G401 (cell line): ENCODE data around the gene TMEM120B. TPM values are rescaled to one million over a fixed set of nuclear protein-coding genes. Genes with fewer than 3 reads are reported as not detected.

Source experiments
- DNase-seq: peaks from one replicate; pipeline ENCODE4 v3.0.0-alpha.2; 2015; ENCODE audit warnings: low spot score
- in situ Hi-C: cut with HindIII; loops from 2 replicates; pipeline ENCODE4 v1.10.0; 2016; ENCODE audit warnings: low sequenced_read_pairs, mixed read lengths
- total RNA-seq: library from RNA; depleted of rRNA; stranded (reverse); fragments of >200 nt; shearing (Covaris generic); gene quantifications from 2 replicates; pipeline ENCODE4 v1.2.3, GENCODE V29; 2014

The TMEM120B gene
- total RNA-seq, 1 experiment from 2014 or later: 27.9 TPM

DNA sequence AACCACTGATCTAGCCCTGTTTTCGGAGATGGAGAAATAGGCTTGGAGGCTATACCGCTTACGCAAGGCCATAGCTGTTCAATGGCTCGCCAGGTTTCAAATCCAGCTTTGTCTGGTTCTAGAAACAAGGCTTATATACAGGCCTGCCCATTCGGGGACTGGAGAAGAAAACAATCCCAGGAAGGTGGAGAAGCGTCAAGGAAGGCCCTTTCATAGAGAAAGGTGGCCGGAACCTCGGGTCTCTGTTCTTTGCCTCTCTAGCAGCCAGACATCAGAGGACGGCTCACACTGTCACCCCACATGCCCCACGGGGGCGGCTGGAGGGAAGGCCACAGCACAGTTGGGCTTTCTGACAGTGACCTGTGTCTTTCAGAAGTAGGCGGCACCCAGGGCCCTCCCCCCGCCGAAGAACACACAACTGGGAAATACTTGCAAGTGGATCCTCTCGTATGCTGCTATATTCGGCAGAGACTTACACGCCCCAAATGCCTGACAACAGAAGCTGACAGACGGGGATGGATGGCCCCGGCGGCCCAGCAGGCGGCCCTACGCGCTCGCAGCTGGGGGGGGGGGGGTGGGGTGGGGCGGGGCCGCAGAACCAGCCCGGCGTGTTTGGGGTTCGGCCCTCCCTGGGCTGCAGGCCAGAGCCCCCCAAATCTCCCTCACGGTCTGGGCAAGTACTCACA, 86.7 kb downstream of the TMEM120B start:
- in situ Hi-C loops: no loop called here
- peak; percentile 77 for DNase-seq

DNA sequence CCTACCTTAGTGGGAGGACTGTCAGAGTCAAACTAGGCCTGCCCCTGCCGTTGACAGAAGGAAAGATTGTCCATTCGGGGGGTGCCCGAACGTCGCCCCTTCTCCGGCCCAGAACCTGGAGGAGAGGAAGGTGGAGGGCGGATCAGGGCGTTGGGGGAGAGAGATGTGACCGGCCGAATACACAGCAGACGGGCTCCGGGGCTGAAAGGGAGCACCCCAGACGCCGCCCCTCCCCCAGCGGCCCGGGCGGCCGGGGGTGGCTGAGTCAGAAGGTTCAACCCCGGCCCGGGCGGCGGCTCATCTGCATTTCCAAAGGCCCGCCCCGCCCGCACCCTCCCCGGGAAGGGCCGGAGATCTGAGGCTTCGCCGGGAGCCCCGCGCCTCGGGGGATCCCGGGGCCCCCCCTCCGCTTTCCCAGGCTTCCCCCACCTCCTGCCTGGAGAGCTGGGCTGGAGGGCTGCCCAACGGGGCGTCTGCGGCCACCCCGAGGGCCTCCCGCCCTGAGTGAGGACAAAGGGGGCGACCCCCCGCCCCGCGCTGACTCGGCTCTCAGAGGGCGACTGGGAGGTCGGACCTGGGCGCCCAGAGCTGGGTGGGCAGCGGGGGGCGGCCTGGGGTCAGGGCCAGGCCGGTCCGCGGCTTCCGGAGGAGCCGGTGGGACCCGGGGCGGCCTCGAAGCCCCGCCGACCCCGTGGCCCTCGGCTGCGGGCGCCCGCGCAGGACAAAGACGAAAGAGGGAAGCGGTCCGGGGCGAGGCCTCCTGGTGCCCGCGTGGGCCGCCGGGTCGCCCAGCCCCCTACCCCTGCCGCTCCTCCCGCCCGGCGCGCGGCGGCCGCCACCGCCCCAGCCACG, 87.5 kb downstream of the TMEM120B start:
- in situ Hi-C loops: no loop called here
- peak; percentile 55 for DNase-seq

DNA sequence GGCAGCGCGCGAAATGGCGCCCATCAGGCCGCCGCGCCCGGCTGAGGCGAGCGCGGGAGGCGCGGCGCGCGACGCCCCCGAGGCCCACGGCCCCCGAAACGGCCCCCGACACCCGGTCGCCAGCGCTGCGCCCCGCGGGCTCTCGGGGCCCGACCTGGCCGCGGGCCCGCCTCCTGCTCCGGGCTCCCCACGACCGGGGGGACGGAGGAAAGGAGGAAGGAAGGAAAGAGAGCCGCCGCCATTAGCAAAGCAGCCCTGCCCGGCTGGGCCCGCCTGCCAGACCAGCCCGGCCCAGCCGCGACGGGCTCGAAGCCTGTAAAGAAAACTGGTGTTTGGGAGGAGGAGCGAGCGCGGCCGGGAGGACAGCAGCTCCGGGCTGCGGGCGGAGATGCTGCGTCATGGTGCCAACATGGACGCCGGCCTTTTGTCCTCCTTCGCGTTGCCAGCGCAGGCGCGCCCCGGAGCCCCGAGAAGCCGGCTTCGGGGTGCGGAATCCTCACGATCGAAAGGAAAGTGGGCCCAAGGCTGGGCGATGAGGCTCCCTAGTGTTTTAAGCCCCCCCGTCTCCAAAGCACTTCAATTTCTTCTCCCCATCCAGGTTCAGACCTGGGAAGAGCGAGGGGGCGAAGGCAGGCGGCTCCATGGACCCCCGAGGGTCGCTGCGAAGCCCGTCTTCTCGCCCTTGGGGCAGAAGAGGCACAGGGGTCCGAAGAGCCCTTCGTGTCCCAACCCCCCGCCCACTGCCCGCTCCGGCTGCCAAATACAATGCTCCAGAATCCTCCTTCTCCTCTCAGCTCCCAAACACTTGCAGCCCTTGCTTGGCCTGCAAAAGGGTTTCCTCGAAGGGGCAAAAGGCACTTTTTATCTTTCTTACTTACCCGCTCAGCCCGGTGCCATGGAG, 88.4 kb downstream of the TMEM120B start:
- peak; percentile 82 for DNase-seq
- in situ Hi-C loops: no loop called here

DNA sequence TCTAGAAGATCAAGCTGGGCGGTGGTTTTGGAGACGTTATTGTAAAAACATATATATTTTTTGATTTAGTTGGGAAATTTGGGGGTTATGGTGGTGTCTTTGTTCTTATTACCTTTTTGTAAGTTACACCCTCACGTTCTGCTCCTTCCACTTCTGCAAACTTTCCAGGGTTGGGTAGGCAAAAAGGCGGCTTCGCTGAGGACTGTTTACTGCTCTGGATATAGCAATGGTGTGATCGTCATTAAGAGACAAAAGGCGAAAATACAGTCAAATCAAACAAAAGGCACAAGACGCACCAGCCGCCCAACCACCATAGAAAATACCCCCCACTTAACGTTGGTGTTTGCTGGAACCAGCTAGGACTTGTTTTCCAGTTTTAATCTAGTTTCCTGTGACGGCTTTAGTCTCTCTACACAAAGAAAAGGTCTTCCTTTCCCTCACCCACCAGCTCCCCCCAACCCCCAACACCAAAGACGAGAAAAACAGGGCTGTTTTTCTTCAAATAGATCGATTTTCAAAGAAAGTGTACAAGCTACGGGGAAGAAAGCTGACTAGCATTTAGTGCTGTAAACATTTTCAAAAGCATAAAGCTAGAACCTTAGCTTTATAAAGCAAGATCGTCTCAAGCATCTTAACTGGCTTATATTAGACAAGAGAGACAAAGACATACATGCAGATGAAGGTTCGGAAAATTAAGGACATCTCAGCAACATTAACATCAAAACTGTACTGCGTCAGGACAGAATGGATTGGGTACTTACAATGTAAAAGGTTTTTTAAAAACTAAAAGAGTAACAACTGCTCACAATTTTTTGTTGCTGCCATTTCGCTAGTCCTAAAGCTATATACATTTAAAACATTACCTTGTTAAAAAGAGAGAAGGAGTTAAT, 89.3 kb downstream of the TMEM120B start:
- in situ Hi-C loops: no loop called here
- peak; percentile 58 for DNase-seq

DNA sequence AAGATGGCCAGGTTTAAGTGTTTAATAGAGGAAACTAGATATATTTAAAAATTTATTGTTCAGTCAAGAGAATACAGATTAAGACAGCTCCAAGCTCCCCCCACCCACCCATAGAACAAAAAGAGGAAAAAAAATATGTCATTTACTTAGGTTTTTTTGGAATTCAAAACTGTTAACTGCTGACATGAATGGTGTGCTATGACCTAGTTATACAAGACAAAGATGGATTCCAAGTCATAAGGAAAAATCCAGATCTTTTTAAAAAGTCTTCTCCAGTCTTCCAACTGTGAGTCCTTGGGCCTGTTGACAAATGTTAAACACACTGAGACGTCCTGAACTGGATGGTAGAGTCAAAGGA, 89.9 kb downstream of the TMEM120B start:
- in situ Hi-C loops: no loop called here
- DNase-seq: no peak

DNA sequence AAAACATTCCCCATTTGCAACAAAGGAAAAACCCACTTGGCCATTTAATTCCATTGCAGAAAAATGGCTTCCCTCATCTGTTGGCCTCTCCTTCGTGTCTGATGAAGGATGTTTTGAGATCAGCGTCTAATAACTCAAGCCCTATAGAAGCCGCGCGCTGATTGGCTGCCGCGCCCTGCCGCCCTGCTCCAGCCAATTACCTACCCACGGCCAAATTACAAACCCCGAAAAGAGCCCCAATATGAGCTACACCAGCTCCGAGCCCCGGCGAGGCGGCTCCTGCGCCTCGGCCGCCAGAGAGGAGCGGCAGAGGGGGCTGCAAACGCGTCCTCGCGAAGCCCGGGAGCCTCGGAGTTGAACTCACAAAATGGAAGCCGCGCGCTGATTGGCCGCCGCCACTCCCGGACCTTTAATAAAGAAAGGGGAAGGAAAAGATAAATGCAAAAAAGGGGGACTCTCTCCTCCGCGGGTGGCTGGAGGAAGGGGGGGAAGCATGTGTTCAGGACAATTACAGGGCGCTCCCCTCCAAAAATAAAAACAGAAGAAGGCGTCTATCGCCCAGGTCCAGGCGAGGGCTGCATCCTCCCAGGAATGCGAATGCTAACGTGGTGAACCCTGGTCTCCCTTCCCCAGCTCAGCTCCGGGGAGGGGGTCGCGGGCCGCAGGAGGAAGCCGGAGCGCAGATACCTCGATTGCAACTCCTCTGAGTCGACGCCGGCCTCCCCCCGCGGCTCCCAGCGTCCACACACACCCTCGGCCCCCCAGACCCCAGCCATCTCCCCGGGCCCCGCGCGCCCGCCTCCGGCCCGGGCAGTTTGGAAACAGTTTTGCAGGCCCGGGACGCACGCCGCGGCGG, 90.5 kb downstream of the TMEM120B start:
- peak; percentile 98 for DNase-seq
- in situ Hi-C loops: no loop called here

DNA sequence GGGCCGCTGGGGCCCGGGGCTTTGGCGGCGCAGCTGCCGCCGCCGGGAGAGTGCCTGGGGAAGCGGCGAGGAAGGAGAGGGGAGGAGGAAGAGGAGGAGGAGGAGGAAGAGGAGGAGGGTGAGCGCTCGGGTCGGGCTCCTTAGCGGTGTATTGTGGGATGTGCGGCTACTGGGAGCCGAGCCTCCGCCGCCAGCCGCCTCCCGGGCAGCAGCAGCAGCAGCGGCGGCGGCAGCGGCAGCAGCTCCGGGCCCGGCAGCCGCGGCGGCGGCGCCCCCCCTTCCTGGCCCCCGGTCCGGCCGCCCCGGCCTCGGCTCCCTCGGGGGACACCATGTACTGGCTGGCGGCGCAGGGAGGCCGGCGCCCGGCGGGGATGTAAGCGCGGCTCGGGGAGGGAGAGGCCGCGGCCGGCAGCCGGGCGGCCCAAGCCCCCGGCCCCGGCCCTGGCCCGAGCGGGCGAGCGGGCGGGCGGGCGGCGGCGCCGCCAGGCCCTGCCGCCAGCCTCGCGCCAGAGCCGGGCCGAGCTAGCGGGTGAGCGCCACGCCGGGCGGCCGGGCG, 91.4 kb downstream of the TMEM120B start, which contains the start of gene SETD1B:
Gene SETD1B (plus strand): TSS at position 149 of the 556 bp plus-strand sequence. CDS start 729 bp downstream, outside the sequence.
- in situ Hi-C loops: no loop called here
- peak; percentile 65 for DNase-seq

DNA sequence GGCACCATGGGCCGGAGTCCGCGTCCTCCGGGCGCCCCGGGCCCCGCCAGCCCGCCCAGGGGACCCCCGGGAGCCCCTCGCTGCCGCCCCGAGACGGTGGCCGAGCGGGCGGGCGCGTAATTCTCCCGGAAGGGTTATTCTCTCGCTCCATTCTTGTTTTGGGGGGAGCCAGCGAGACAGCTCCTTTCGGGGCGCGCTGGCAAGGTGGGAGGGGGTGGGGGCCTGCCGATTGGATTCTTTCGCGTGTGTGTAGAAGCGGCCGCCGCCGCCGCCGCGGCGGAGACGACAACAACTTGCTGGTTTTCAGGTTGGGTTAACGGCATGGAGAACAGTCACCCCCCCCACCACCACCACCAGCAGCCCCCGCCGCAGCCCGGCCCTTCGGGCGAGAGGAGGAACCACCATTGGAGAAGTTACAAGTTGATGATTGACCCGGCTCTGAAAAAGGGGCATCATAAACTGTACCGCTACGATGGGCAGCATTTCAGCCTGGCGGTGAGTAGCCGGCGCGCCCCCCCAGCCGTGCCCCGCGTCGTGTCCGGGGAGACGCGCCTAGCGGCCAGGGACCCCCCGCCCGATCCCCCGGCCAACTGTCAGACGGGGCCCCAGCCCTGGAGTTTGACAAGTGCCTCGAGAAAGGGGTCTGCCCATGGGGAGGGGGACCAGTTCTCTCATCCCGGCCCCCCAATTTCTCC, 92.0 kb downstream of the TMEM120B start:
- peak; percentile 44 for DNase-seq
- in situ Hi-C loops: no loop called here

DNA sequence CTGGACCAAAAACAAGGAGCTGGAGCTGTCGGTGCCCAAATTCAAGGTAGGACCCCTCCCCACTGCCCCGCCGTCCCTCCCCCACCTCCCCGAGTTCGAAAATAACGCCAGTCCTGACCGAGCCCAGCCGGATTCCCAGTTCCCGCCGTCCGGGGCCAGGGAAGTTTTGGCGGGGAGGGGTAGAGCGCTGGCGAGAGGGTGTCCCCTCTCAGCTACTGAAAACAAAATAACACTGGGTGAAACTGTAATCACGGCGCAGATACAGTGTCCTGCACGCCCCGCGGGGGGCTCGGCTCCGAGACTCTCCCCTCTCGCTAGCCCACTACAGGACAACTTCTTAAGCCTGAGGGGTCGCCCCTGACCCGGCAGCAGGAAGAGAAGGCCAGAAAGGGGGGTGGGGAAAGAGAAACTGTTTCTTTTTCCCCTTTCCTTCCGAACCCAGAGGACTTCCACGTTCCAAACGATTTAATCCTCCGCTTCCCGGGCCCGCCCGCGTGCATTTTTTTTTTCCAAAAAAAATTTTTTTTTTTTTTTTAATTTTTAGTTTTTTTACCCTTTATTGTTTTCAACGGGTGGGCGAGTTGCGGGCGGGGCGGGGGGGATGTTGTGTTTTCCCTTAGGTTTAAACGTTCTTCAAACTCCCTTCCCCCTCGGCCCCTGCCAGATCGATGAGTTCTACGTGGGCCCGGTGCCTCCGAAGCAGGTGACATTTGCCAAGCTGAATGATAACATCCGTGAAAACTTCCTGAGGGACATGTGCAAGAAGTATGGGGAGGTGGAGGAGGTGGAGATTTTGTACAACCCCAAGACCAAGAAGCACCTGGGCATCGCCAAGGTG, 92.8 kb downstream of the TMEM120B start:
- peak; percentile 23 for DNase-seq
- in situ Hi-C loops: no loop called here

DNA sequence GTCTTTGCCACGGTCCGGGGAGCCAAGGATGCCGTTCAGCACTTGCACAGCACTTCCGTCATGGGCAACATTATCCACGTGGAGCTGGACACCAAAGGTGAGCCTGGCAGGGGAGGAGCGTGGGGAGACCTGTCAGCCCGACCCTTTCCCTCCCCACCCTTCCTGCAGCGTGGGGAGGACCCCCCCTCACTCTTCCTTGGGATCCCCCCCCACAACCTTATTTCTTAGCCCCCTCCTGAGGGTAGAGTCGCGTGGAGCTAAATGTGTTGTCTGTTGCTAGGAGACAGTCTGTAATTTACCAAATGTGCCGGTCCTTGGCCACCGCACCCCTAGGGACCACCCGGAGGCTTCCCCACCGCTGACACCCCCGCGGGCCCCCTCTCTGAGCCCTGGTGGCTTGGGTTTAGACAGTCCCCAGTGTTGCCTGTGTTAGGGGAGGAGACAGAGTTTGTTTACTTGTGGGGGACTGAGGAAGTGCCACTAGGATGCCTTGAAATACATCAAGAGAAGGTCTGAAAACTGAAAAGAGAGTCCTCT, 93.5 kb downstream of the TMEM120B start:
- in situ Hi-C loops: no loop called here
- no peak for DNase-seq

DNA sequence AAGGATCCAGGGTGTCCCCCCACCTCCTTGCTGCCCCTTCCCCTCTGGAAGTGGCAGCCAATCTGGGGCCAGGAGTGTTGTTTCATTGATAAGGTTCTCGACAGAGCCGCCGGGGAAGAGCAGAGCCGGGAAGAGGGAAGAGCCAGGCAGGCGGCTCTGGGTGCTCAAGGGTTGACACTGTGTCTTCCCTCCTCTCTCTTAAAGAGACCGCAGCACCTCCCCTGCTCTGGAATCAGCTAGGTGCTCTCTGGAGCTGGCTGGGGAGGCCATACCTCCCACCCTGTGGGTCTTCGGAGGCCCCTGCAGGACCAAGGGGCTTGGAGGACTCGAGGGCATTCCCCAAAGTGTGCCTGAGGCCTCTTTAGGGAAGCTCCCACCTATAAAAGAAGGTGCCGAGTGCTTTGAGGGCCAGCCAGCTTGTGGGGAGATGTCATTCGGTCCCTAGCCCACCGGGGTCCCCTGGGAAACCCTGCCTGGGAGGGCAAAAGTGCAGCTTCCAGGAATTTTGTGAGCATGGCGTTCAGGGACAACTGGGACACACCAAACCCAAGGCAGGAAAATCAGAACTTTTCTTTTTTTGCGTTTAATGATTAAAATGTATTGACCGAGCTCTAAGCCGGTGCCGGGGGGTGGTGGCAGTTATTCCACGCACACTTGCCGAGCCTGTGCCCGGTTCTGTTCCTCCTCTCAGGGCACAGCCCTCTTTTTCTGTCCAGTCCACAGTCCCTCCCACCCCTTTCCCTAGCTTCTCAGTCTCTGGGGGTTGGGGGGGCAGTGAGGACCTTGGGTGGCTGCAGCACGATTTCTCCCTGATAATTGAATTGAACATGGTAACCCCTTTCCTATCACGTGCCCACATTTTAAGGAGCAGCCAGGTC, 94.2 kb downstream of the TMEM120B start:
- in situ Hi-C loops: no loop called here
- peak; percentile 80 for DNase-seq

DNA sequence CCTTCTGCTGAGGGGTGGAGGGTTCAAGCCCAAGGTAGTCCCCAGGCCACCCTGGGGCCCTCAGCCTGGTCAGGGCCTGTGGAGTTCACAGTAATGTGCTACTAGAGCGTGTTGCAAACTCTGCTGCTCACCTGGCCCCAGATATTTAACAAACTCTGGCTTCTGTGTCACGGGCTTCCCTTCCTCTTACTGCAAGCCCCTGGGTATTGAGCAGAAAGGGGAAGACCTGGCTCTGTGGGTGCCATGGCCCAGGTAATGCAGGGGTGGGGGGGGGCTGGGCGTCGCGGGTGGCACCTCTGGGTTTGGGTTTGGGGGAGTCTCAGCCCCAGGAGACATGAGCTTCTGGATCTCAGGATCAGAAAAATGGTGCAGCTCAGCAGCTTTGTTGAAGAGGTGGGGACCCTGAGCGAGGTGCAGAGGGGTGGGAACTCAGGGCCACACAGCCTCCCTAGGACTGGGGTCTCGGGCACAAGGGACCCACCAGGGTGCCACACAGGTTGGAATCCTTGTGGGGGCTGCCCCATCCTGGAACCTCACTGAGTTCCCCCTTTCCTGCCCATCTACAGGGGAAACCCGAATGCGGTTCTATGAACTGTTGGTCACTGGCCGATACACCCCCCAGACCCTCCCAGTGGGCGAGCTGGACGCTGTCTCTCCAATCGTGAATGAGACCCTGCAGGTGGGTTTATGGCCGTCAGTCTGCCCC, 95.2 kb downstream of the TMEM120B start:
- DNase-seq: no peak
- in situ Hi-C loops: no loop called here

DNA sequence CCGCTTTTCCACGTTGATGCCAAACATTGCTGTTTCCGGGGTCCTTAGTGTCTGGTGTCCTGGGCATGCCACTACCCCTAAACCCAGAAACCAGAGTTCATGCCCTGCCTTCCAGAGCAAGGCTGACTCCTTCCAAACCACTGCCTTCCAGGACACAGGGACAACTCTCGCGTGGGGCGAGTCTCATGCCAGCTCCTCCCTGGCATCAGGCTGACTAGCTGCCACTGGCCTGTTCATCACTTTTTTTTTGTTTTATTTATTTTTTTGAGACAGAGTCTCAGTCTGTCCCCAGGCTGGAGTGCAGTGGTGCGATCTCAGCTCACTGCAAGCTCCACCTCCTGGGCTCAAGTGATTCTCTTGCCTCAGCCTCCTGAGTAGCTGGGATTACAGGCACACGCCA, 96.1 kb downstream of the TMEM120B start:
- in situ Hi-C loops: no loop called here

DNA sequence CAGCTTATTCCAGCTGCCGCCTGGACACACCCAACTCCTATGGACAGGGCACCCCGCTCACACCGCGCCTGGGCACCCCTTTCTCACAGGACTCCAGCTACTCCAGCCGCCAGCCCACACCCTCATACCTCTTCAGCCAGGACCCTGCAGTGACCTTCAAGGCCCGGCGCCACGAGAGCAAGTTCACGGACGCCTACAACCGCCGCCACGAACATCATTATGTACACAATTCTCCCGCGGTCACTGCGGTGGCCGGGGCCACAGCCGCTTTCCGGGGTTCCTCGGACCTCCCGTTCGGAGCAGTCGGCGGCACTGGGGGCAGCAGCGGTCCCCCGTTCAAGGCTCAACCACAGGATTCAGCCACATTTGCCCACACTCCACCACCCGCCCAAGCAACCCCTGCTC, 97.2 kb downstream of the TMEM120B start:
- DNase-seq: no peak
- in situ Hi-C loops: no loop called here

More for the DNA sequence above, 96.1 kb downstream of the TMEM120B start:
- no peak for DNase-seq
